Measurements from ENCODE around the gene DERL3. TPM values are rescaled to one million over a fixed set of nuclear protein-coding genes. Genes with fewer than 3 reads are reported as not detected.
A peak's percentile ranks its signal among the peaks of the same experiment; 100 is the strongest.

DERL3 gene
- 5.8 TPM for total RNA-seq
- long read RNA-seq, partial matches to known transcripts, result 5 of 7 reads
- long read RNA-seq, other reads (novel, unspliced or antisense), result 1 of 7 reads

DNA sequence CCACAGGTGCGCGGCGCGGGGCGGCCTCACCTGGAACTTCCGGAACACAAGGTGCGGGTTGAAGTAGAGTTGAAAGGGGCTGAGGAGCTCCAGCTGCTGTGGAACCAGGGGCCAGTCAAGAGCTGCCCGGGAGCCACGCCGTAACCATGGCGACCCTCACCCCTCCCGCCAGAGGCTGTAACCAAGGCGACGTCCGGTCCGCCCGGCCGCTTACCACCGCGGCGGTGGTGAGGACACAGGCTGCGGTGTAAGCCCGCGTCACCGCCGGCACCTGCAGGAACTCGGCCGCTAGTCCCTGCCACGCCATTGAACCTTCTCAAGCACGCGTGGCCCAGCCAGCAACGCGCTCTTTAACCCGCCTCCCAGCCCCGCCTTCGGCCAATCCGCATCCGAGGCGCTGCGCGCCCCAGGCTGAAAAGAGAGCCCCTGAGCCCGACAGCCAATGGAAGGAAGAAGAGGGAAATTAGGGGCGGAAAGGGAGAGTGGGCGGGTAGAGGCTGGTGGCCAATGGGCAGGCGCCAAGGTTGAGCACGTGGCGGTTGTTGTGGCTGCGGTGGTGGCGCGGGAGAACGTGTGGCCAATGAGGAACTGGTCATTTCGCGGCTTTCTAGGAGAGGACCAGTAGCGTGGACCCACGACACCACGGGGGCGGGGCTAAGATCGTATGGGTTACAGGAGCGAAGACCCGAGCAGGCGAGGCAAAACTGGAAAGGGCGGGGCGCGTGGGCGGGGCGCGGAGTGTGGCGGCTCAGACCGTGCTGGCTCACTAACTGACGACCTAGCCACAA lies at the start of gene DERL3:
Gene DERL3 (minus strand): TSS at position 326 of the 788 bp plus-strand sequence. CDS start 19 bp downstream, at position 307.
- H3K4me1 ChIP-seq, result peaks cover 17% of the 10 kb centered on the region
- peak within 1 kb of the TSS; percentile 2 for H3K27ac ChIP-seq
- ATAC-seq (peak; percentile 97), DNase-seq (peak; percentile 100)
- peak within 1 kb of the TSS; percentile 69 for H3K4me3 ChIP-seq
- H3K27me3 ChIP-seq (ENCODE audit: low read depth), result no peaks in the 10 kb centered on the region
- intact Hi-C loops (cut with DNase I), result no loop called here
- TF ChIP-seq, protein P1, sequence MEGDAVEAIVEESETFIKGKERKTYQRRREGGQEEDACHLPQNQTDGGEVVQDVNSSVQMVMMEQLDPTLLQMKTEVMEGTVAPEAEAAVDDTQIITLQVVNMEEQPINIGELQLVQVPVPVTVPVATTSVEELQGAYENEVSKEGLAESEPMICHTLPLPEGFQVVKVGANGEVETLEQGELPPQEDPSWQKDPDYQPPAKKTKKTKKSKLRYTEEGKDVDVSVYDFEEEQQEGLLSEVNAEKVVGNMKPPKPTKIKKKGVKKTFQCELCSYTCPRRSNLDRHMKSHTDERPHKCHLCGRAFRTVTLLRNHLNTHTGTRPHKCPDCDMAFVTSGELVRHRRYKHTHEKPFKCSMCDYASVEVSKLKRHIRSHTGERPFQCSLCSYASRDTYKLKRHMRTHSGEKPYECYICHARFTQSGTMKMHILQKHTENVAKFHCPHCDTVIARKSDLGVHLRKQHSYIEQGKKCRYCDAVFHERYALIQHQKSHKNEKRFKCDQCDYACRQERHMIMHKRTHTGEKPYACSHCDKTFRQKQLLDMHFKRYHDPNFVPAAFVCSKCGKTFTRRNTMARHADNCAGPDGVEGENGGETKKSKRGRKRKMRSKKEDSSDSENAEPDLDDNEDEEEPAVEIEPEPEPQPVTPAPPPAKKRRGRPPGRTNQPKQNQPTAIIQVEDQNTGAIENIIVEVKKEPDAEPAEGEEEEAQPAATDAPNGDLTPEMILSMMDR (IDR thresholded peaks at IDR 0.05), result no peak
- H3K9me3 ChIP-seq, result no peaks in the 10 kb centered on the region
- peaks cover 24% of the 10 kb centered on the region for H3K36me3 ChIP-seq

- ATAC-seq, result peak in 1 of 2 donors; percentile 34
These were observed 45.3 kb upstream of the DERL3 start for GRCh38 chr22:23884140-23884539.

DNA sequence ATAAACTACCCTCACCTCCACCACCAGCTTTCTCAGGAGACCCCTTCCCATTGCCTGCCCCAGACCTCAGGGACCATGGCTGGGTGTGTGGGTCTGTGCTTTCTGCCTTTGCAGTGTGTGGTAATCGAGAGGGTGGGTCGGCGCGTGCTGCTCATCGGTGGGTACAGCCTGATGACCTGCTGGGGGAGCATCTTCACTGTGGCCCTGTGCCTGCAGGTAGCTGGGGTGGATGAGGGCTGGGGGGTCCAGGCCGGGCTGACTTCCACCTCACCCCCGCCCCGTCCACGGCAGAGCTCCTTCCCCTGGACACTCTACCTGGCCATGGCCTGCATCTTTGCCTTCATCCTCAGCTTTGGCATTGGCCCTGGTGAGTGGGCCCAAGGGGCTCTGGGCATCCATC lies 44.9 kb upstream of the DERL3 start:
- Histone ChIP-seq H3K27ac (no peak overlapping the region), H3K4me1 (no peaks in the 10 kb centered on the region), H3K4me3 (no peak overlapping the region), H3K36me3 (no peaks in the 10 kb centered on the region), H3K9me3 (no peaks in the 10 kb centered on the region), H3K27me3 (ENCODE audit: low read depth) (no peaks in the 10 kb centered on the region)
- ATAC-seq (peak in 1 of 2 donors; percentile 12), DNase-seq (no peak)
- intact Hi-C loops (cut with DNase I), result no loop called here
- TF ChIP-seq, protein P1 (IDR thresholded peaks at IDR 0.05), result no peak

More at GRCh38 chr22:23884140-23884539, 45.3 kb upstream of the DERL3 start:
- Histone ChIP-seq H3K4me3 (no peak overlapping the region), H3K9me3 (no peaks in the 10 kb centered on the region), H3K27ac (no peak overlapping the region), H3K27me3 (ENCODE audit: low read depth) (no peaks in the 10 kb centered on the region), H3K36me3 (no peaks in the 10 kb centered on the region), H3K4me1 (no peaks in the 10 kb centered on the region)
- no peak for DNase-seq
- intact Hi-C loops (cut with DNase I), result no loop called here
- TF ChIP-seq, protein P1 (IDR thresholded peaks at IDR 0.05), result no peak

DNA sequence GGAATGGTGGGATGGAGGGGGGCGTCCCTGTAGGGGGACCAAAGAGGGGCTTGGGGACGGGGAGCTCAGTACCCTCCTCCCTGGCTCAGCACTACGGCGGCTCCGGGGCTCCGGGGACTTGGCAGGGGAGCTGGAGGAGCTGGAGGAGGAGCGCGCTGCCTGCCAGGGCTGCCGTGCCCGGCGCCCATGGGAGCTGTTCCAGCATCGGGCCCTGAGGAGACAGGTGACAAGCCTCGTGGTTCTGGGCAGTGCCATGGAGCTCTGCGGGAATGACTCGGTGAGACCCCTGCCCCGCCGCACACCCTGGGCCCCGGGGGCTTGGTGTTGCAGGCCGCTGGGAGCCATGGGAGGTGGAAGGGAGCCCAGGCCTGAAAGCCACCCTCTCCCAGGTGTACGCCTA lies 43.6 kb upstream of the DERL3 start:
- H3K27me3 ChIP-seq (ENCODE audit: low read depth), result no peaks in the 10 kb centered on the region
- no peak overlapping the region for H3K27ac ChIP-seq
- peaks cover 8% of the 10 kb centered on the region for H3K36me3 ChIP-seq
- no peak overlapping the region for H3K4me3 ChIP-seq
- TF ChIP-seq, protein P1 (IDR thresholded peaks at IDR 0.05), result no peak
- peak in 1 of 2 donors; percentile 7 for ATAC-seq
- no peak for DNase-seq
- no peaks in the 10 kb centered on the region for H3K4me1 ChIP-seq
- intact Hi-C loops (cut with DNase I), result no loop called here
- H3K9me3 ChIP-seq, result no peaks in the 10 kb centered on the region

GRCh38 chr22:23878219-23878618 lies 39.4 kb upstream of the DERL3 start:
- H3K36me3 ChIP-seq, result peaks cover 30% of the 10 kb centered on the region
- no peaks in the 10 kb centered on the region for H3K9me3 ChIP-seq
- H3K4me1 ChIP-seq, result no peaks in the 10 kb centered on the region
- TF ChIP-seq, protein P1 (IDR thresholded peaks at IDR 0.05), result no peak
- DNase-seq (no peak), ATAC-seq (no peak)
- intact Hi-C loops (cut with DNase I), result no loop called here
- no peak overlapping the region for H3K4me3 ChIP-seq
- no peaks in the 10 kb centered on the region for H3K27me3 ChIP-seq (ENCODE audit: low read depth)
- no peak overlapping the region for H3K27ac ChIP-seq

Measured in lower lobe of right lung (tissue), 2 donors.